ENCODE results near the gene SEC22B.
"Not testable (repeated sequence)": the region's sequence is repeated elsewhere in the genome, so short reads cannot be mapped to it uniquely, and the experiment has no call there.

Gene SEC22B

DNA sequence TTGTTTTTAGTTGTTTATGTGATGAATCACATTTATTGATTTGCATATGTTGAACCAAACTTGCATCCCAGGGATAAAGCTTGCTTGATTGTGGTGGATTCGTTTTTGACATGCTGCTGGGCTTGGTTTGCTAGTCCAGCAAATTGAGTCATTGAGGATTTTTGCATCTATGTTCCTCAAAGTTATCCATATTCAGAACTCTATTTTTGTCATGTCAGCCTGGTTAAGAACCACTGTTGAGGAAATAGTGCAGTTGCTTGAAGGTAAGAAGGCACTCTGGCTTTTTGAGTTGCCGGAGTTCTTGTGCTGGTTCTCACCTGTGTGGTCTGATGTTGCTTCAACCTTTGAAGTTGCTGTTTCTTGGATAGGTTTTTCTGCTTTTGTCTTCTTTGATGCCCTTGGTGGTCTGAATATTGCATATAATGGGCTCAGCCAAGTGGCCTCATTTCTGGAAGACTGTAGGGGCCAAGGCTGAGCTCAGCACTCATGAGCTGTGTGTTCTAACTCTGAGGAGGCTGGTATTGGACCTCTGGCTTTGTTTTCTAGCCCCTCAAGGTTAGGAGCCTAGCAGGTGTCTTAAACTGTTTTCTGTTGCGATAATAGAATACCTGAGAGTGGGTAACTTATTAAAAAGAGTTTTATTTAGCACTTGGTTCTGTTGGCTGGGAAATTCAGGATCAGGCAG is 26.0 kb downstream of the SEC22B start:
- H3K4me3 ChIP-seq (ENCODE audit: low read depth, low read length), result not testable (repeated sequence)

DNA sequence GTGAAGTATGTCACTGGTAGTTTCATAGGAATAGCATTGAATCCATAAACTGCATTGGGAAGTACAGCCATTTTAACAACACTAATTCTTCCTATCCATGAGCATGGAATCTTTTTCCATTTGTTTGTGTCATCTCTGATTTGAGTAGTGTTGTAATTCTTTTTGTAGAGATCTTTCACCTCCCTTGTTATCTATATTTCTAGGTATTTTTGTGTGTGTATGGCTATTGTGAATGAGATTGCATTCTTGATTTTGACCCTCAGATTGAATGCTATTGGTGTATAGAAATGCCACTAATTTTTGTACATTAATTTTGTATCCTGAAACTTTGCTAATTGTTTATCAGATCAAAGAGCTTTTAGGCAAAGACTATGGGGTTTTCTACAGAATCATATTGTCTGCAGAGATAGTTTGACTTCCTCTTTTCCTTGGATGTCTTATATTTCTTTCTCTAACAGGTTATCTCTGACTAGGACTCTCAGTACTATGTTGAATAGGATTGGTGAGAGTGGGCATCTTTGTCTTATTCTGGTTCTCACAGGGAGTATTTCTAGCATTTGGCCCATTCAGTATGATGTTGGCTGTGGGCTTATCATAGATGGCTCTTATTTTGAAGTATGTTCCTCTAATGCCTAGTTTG is 26.8 kb downstream of the SEC22B start:
- H3K4me3 ChIP-seq (ENCODE audit: low read depth, low read length), result not testable (repeated sequence)

DNA sequence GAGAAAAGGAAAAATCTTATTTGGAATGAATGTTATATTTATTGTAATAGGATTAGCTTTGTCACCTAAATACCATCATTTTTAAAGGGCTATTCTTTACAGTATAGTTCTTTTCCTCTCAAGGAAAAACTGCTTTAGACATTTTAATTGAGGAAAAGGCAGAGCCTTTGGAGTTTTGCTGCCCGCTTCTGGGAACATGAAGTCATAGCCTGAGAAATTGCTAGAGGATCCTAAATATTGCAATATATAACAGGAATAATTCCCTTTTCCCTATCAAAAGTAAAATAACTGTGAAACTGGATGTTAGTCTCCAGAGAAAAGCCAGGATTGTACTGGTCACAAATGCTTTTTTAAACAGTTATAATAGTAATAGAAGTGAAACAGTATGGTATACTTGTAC is 30.5 kb downstream of the SEC22B start:
- not testable (repeated sequence) for H3K4me3 ChIP-seq (ENCODE audit: low read depth, low read length)

DNA sequence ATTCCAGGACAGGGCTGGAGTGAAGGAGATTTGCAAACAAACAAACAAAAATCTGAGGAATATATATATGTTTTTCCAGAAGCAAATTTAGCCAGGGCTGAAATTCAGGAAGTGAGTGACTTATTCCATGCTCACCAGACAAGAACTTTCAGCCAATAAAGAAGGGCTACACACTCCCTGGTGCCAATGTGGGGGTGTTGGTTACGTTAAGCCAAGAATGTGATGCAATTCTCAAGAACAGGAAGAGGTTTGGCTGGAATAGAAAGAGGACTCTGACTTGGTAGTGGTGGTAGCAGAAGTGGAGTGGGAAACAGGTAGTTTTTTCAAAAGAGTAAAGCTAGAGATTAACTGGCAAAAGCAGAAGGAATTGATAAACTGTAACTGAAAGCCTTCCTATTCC is 31.7 kb downstream of the SEC22B start:
- H3K4me3 ChIP-seq (ENCODE audit: low read depth, low read length), result not testable (repeated sequence)

DNA sequence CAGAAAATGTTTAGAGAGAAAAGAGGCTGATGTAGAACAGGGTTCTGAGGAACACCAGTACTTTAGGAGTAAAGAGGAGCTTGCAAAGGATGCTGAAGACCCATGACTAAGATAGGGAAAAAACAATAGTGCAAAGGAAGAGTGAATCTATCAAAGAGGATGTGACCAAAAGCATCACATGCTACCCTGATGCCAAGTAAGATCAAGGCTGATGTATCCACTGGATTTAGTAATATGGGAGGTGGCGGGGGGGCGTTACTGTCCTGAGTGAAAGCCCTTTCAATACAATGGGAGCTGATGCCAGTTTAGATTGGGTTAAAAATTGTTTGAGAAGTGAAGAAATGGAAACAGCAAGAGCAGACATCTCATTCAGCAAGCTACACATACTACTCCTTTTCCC is 32.2 kb downstream of the SEC22B start:
- not testable (repeated sequence) for H3K4me3 ChIP-seq (ENCODE audit: low read depth, low read length)

DNA sequence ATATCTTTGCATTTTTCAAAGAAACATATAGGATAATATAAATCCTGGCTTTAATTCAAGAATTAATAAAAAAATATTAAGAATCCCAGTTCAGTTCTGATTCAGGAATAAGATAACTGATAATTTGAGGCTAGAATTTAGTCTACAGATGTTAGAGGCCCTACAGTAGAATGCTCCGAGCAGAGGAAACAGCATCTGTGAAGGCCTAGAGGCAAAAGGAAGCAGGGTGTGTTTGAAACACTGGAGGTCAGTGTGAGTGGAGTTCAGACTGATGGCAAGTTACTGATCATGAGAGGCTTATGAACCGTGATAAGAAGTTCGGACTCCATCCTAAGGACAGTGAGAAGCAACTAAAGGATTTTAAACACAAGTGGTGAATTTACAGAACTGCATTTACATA is 33.0 kb downstream of the SEC22B start:
- H3K4me3 ChIP-seq (ENCODE audit: low read depth, low read length), result not testable (repeated sequence)

DNA sequence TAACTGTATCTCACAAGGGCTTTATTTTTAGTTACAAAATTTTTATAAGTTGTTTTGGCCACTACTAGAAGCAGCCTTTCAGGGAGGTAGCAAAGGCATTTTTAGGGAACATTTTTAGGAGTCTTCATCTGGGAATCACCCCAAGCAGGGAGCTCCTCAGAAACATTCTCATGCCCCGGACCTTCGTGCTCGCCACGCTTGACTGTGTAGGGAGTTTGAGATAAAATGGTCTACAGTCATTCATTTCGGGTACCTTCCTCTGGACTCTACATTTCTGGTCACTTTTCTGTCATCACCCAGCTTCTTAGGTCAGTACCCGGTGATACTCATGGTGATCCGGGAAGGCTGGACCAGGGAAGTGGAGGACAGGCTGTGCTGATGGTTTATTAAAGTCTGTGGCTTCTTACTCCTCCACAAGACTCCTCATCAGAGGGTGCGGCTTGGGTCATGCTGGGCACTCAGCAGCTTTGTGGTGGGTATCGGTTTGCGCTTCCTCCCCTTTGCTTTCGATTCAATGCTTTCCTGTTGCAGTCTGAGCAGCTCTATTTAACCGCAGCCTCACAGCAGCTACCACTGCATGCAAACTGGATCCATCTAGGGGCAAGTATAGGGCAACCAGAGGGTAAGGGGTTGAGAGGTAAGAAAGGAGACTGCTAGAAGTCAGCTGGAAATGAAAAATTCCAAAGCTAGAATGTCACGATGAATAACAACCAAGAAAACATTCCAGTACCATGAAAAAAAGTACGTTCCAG is 33.6 kb downstream of the SEC22B start:
- H3K4me3 ChIP-seq (ENCODE audit: low read depth, low read length), result not testable (repeated sequence)

DNA sequence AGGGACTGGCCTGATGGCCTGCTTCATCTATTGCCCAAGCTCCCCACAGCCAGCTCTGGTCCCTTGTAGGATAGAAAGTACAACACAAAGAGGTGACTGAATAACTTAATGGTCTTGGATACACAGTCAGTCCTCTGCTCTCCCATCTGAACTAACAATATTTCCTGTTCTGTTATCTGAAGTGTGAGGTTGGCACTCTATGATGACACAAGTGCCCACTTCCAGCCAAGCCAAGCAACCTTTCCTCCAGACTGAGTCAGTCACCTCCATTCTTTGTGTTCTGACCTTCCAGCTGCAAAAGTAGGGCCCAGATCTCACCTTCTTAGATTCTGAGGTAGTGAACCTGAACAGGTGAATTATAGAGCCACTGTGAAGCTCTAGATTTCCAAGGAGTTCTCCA is 34.5 kb downstream of the SEC22B start:
- not testable (repeated sequence) for H3K4me3 ChIP-seq (ENCODE audit: low read depth, low read length)

DNA sequence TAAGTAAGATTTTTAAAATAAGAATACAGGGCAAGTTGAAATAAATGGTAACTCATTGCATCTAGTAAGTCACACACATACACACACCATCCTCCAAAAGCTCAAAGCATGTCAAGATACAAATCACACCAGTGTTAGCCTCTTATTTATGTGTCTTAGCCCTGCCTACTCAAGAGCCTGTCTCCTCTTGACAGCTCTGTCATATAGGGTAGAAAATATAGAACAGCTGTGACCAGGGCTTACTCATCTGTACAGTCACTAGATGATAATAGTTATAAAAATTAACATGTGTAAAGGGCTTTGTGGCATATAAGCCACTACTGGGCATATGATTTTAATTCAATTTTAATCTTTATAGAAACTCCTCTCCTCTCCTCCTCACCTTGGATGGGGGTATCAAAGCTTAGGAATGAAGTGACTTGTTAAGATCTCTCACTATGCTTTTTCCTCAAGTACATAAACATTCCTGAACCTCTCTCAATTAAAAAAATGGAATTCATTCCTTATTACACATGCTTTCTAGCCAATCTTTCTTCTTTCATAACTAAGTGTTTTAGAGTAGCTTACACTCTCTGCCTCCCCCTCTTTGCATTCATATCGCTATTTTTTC is 35.6 kb downstream of the SEC22B start:
- not testable (repeated sequence) for H3K4me3 ChIP-seq (ENCODE audit: low read depth, low read length)

DNA sequence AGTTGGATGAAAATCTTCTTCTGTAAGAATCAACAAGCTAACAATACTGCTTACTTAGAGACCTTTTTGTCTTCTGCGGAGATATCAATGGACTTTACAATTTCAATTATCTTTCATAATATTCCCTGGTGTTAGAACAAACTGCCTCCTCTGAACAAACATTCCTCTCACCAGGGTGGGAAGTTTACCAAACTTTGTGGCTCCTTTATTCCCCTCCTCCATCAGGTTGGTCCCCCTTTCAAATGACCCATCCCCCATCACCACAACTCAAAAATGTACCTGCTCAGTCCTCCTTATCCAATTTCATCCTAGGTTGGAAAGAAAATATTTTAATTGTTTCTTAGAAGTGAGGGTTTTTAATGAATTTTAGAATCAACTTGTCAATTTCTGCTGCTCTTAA is 40.2 kb downstream of the SEC22B start:
- not testable (repeated sequence) for H3K4me3 ChIP-seq (ENCODE audit: low read depth, low read length)

DNA sequence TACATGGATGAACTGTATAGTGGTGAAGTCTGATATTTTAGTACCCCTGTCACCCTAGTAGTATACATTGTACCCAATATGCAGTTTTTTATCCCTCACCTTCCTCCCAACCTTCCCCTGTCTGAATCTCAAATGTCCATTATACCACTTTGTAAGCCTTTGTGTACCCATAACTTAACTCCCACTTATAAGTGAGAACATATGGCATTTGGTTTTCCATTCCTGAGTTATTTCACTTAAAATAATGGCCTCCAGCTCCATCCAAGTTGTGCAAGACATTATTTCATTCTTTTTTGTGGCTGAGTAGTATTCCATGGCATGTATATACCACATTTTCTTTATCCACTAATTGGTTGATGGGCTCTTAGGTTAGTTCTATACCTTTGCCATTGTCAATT is 42.4 kb downstream of the SEC22B start:
- not testable (repeated sequence) for H3K4me3 ChIP-seq (ENCODE audit: low read depth, low read length)

DNA sequence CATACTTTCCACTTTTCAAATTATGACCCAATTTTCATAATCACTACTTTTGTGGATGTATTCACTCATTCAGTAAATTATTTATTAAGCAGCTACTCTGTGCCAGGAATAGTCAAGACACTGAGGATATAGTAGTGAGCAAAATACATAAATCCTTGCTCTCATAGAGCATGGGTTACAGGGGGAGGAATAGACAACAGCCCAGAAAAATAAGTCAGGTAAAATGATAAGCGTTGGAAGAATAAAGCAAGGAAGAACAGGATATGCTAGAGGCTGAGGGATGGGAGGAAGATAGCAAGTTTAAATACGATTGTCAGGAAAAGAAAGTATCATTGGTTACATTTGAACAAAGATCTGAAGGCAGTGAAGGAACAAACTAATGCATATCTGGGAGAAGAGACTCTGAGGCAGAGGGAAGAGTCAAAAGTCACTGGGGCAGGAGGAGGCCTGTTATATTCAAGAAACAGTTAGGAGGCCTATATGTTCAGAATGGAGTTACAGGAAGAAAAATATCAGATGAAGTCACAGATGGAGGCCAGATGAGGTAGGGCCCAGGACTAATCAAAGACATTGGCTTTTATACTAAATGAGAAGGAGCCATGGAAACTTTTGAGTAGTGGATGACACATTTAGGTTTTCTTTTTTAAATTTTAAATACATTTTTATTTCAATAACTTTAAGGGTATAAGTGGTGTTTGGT is 42.9 kb downstream of the SEC22B start:
- TF ChIP-seq, protein P1, sequence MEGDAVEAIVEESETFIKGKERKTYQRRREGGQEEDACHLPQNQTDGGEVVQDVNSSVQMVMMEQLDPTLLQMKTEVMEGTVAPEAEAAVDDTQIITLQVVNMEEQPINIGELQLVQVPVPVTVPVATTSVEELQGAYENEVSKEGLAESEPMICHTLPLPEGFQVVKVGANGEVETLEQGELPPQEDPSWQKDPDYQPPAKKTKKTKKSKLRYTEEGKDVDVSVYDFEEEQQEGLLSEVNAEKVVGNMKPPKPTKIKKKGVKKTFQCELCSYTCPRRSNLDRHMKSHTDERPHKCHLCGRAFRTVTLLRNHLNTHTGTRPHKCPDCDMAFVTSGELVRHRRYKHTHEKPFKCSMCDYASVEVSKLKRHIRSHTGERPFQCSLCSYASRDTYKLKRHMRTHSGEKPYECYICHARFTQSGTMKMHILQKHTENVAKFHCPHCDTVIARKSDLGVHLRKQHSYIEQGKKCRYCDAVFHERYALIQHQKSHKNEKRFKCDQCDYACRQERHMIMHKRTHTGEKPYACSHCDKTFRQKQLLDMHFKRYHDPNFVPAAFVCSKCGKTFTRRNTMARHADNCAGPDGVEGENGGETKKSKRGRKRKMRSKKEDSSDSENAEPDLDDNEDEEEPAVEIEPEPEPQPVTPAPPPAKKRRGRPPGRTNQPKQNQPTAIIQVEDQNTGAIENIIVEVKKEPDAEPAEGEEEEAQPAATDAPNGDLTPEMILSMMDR (IDR thresholded peaks at IDR 0.05; ENCODE audit: low read depth, low read length), result no peak
- no peak overlapping the region for H3K4me3 ChIP-seq (ENCODE audit: low read depth, low read length)

DNA sequence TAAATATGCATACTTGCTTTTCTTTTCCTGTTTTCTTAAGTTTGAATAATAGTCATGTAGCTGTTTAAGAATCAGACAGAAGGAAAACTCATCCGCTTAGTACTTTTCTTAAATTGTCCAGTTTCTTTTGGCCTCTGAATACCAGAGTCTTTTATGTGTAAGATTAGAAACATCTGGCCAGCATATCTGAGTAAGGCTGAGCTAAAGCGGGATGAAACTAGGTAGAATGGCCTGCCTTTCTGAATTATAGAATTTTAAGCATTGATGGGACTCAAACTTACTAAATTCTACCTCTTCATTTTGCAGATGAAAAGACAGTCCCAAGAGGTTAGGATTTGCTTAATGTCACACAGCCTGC is 43.9 kb downstream of the SEC22B start:
- H3K4me3 ChIP-seq (ENCODE audit: low read depth, low read length), result not testable (repeated sequence)

DNA sequence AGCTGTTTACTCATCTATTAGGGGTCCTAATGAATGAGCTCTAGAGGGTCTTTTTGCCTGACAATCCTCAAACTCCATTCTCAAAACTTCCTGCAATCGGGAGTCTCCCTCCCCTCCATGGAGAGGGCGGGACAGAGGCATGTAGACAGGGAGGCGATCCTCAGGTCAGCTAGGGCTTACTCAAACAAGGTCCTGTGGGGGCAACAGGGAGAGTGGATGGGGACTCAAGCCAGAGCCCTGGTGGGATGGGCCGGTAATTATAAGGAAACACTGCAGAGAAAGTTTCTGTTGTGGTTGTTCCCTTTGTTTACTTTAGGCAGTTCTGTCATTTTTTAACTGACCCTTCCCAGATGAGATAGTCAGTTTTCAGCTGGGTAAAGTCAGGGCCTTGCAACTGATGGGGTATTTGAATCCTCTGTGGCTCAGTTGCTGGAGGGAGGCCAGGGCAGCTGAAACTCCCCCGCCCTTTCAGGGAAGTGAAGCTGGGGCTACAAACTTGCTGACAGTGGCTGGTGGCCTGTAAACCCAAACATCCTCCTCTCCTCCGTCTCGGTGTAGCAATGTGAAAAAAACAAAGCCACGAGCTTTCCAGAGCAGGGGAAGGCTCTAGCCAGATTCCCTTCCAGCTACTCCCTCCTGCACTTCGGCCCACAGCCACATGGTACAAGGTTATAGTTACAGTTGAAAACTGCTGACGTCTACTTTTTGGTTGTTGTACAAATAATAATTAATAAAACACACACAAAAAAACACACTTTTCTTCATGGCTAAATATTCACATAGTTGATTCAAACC is 44.5 kb downstream of the SEC22B start:
- not testable (repeated sequence) for H3K4me3 ChIP-seq (ENCODE audit: low read depth, low read length)

DNA sequence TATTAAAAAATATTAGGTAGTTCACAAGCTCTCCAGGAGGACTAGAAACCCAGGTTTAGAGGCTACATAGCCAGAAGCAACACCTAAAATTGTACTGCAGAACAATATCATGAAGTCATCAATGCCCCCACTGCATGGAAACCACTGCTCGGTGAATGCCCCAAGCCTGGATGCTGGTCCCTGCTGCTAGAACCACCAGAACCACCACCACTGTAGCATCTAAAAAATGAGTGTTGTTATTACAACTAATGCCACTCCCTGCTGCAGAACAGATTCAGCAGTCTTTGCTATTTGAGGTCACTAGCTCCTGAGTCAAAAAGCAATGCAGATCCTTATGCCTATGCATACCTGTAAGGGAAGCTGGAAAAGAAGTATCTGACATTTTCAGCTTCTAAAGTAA is 48.4 kb downstream of the SEC22B start:
- H3K4me3 ChIP-seq (ENCODE audit: low read depth, low read length), result not testable (repeated sequence)

DNA sequence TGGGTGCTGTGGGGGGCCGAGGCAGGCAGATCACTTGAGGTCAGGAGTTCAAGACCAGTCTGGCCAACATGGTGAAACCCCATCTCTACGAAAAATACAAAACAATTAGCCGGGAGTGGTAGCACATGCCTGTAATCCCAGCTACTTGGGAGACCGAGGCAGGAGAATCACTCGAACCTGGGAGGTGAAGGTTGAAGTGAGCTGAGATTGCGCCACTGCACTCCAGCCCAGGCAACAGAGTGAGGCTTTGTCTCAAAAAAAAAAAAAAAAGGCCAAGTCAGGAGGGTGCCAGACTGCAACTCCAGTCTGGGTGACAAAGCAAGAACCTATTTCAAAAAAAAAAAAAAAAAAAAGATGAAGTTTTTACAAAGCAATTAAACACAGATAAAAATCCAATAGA is 50.1 kb downstream of the SEC22B start:
- not testable (repeated sequence) for H3K4me3 ChIP-seq (ENCODE audit: low read depth, low read length)

DNA sequence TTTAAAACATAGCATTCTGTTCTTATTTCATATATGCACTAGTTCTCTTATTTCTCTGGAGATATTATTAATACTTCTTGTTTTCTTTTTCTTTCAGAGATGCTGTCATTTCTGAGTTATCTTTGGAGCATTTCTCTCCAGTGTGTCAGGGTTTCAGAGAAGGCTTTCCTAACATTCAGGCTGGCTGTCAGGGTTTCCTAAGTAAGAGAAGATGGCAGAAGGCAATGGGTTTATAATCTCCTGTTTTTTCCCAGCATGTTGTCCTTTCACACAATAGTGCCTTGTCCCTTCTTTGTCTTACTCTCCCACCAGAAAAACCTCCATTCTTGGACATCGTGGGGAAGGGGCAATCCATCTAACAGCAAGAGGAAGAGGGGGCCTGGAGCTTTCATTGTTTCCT is 51.7 kb downstream of the SEC22B start:
- not testable (repeated sequence) for H3K4me3 ChIP-seq (ENCODE audit: low read depth, low read length)

DNA sequence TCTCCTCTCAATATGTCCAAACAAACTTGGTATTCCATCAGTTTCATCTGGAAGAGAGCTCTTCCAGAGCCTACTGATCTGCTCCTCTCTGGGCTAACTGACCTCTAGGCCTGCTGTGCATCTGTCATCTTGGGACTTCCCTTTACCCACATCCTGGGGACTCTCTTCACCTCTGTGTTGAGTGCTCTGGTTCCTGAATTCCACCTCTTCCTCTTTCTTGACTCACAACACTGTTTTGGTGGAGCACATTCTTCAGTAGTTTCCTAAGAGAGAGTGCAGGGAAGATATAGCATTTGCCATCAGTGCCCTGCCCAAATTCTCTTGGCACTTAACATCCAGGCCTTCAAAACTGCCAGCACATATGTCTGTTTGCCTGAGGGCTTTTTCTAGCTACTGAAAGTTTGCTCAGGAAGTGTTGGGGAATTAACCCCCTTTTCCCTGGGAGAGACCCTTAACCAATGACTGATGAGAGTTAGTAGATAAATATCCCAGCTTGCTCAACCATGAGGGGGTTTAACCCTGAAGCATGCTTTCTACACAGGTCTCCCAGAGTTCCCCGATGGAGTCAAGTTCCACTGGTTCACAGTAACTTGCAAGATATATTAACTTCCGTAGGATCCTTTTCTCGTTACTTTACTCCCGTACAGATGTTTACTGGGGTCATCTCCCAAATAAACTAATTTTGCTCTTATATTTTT is 52.4 kb downstream of the SEC22B start:
- H3K4me3 ChIP-seq (ENCODE audit: low read depth, low read length), result not testable (repeated sequence)
